SK-N-SH (cell line): ENCODE results near the gene PAX3. TPM values are rescaled to one million over a fixed set of nuclear protein-coding genes. Genes with fewer than 3 reads are reported as not detected.

Experiments used
- CTCF ChIA-PET: fragments of 300-600, 350-600 bp; formaldehyde crosslinking; extraction: SDS; loops from one replicate; lab custom pipeline; 2021; lab: Yijun Ruan, JAX
- POLR2A ChIA-PET: fragments of 350-600 bp; sonication (Branson Sonifier 250); formaldehyde crosslinking; extraction: SDS; loops from one replicate; lab custom pipeline; 2020; ENCODE audit warnings: antibody characterized with exemption, inconsistent platforms; lab: Yijun Ruan, JAX
- DNase-seq: peaks from one replicate; pipeline ENCODE4 v3.0.0; 2012
- H2AFZ ChIP-seq: fragments of 200-600 bp; sonication (generic); 2 replicates; pipeline ENCODE4 v1.8.1; 2016; ENCODE audit warnings: antibody characterized with exemption, mild to moderate bottlenecking, low read depth
- H3F3A ChIP-seq: fragments of 200-600 bp; sonication (generic); replicated peaks from 2 replicates; pipeline ENCODE3; 2016; ENCODE audit warnings: antibody characterized with exemption, mild to moderate bottlenecking; ENCODE audit not compliant: insufficient read depth
- H3K27ac ChIP-seq, 2 experiments: fragments of 200-500 bp in 1 of 2; fragments of 200-600 bp in 1 of 2; sonication (Bioruptor generic) in 1 of 2; sonication (generic), shearing (Covaris generic) in 1 of 2; 2 replicates each; pipeline versions ENCODE4 v1.5.1 to v1.6.1; 2014 to 2016; ENCODE audit warnings: low read depth in 2 of 2, inconsistent platforms in 1 of 2, low read length in 1 of 2, mild to moderate bottlenecking in 1 of 2, mixed read lengths in 1 of 2
- H3K27me3 ChIP-seq: fragments of 200-600 bp; sonication (generic), shearing (Covaris generic); 2 replicates; pipeline ENCODE4 v1.6.1; 2016; ENCODE audit warnings: mixed run types; ENCODE audit not compliant: insufficient read depth
- H3K36me3 ChIP-seq, 2 experiments: fragments of 200-500 bp in 1 of 2; fragments of 200-600 bp in 1 of 2; sonication (Bioruptor generic) in 1 of 2; sonication (generic) in 1 of 2; replicated peaks in 1 of 2; 2 replicates each; pipeline versions ENCODE3 to v1.5.1; 2014 to 2016; ENCODE audit warnings: low read length in 1 of 2, mild to moderate bottlenecking in 1 of 2; ENCODE audit not compliant: insufficient read depth in 2 of 2, control insufficient read depth in 1 of 2
- H3K4me1 ChIP-seq, 2 experiments: fragments of 200-500 bp in 1 of 2; fragments of 200-600 bp in 1 of 2; sonication (Bioruptor generic) in 1 of 2; sonication (generic), shearing (Covaris generic) in 1 of 2; 2 replicates each; pipeline versions ENCODE4 v1.5.1 to v1.6.1; 2014 to 2016; ENCODE audit warnings: low read depth in 1 of 2, low read length in 1 of 2, mixed run types in 1 of 2; ENCODE audit not compliant: insufficient read depth in 2 of 2, control insufficient read depth in 1 of 2
- H3K4me2 ChIP-seq: fragments of 200-600 bp; sonication (generic), shearing (Covaris generic); 2 replicates; pipeline ENCODE4 v1.6.1; 2017; ENCODE audit warnings: mixed run types
- H3K4me3 ChIP-seq, 2 experiments: fragments of 200-500 bp in 1 of 2; fragments of 200-600 bp in 1 of 2; sonication (Bioruptor generic) in 1 of 2; sonication (generic), shearing (Covaris generic) in 1 of 2; 2 replicates each; pipeline versions ENCODE4 v1.5.1 to v1.8.1; 2014 to 2016; ENCODE audit warnings: low read depth in 2 of 2, inconsistent platforms in 1 of 2, low read length in 1 of 2, mild to moderate bottlenecking in 1 of 2, mixed read lengths in 1 of 2, moderate library complexity in 1 of 2
- H3K79me2 ChIP-seq: fragments of 200-600 bp; sonication (generic); 2 replicates; pipeline ENCODE4 v1.8.1; 2017; ENCODE audit warnings: mild to moderate bottlenecking; ENCODE audit not compliant: insufficient read depth
- H3K9ac ChIP-seq: fragments of 200-600 bp; sonication (generic); 2 replicates; pipeline ENCODE4 v1.6.1; 2017; ENCODE audit warnings: mixed run types
- H3K9me2 ChIP-seq: fragments of 200-600 bp; sonication (generic); 2 replicates; pipeline ENCODE4 v1.6.1; 2017; ENCODE audit warnings: mixed run types
- H3K9me3 ChIP-seq: fragments of 200-600 bp; sonication (generic); 2 replicates; pipeline ENCODE4 v1.6.1; 2017; ENCODE audit warnings: mixed run types, mild to moderate bottlenecking, moderate library complexity
- H4K20me1 ChIP-seq: fragments of 200-600 bp; sonication (generic); 2 replicates; pipeline ENCODE4 v1.6.1; 2017; ENCODE audit warnings: mild to moderate bottlenecking, mixed run types; ENCODE audit not compliant: insufficient read depth
- CHD2 ChIP-seq: fragments of 150-350 bp; IDR thresholded peaks from 2 replicates; pipeline ENCODE4 v1.6.1; 2018; ENCODE audit warnings: low read length; ENCODE audit not compliant: partially characterized antibody
- ELF1 ChIP-seq: IDR thresholded peaks from 2 replicates; pipeline ENCODE4 v1.4.0; 2012
- FOXJ3 ChIP-seq: sonication (generic); formaldehyde crosslinking; IDR thresholded peaks from 2 replicates; pipeline ENCODE4 v1.5.1; 2020; ENCODE audit warnings: mild to moderate bottlenecking, missing genetic modification reagents
- FOXM1 ChIP-seq: IDR thresholded peaks from 2 replicates; pipeline ENCODE4 v1.4.0; 2012; ENCODE audit warnings: low read depth, mild to moderate bottlenecking
- GABPA ChIP-seq: IDR thresholded peaks from 2 replicates; pipeline ENCODE4 v1.4.0; 2012; ENCODE audit warnings: low read depth, mild to moderate bottlenecking
- GATA2 ChIP-seq: sonication (generic); formaldehyde crosslinking; IDR thresholded peaks from 2 replicates; pipeline ENCODE4 v1.5.0; 2020; ENCODE audit warnings: mild to moderate bottlenecking, missing genetic modification reagents
- MAX ChIP-seq: IDR thresholded peaks from 2 replicates; pipeline ENCODE4 v1.4.0; 2012; ENCODE audit warnings: low read depth
- MEF2A ChIP-seq: IDR thresholded peaks from 2 replicates; pipeline ENCODE4 v1.4.0; 2012; ENCODE audit warnings: low read depth, borderline replicate concordance
- MXI1 ChIP-seq: IDR thresholded peaks from 2 replicates; pipeline ENCODE4 v1.6.1; 2012; ENCODE audit warnings: mild to moderate bottlenecking, low read depth, low read length, improper control_type of control experiment
- NRF1 ChIP-seq: IDR thresholded peaks from 2 replicates; pipeline ENCODE4 v1.6.1; 2012; ENCODE audit warnings: low read depth, mild to moderate bottlenecking, low read length
- POLR2AphosphoS5 ChIP-seq: IDR thresholded peaks from 2 replicates; pipeline ENCODE4 v1.6.1; 2012; ENCODE audit warnings: low read depth, low read length
- RAD21 ChIP-seq: IDR thresholded peaks from 2 replicates; pipeline ENCODE4 v1.6.1; 2012; ENCODE audit warnings: mild to moderate bottlenecking, low read length
- RXRA ChIP-seq: IDR thresholded peaks from 2 replicates; pipeline ENCODE4 v1.4.0; 2012; ENCODE audit warnings: low read depth, mild to moderate bottlenecking, borderline replicate concordance
- SMC3 ChIP-seq: IDR thresholded peaks from 2 replicates; pipeline ENCODE4 v1.6.1; 2012; ENCODE audit warnings: low read depth, low read length, improper control_type of control experiment
- TAF1 ChIP-seq: IDR thresholded peaks from 2 replicates; pipeline ENCODE4 v1.6.1; 2012; ENCODE audit warnings: low read depth, mild to moderate bottlenecking, low read length, moderate library complexity, borderline replicate concordance
- TCF12 ChIP-seq: IDR thresholded peaks from 2 replicates; pipeline ENCODE4 v1.4.0; 2012
- TEAD4 ChIP-seq: IDR thresholded peaks from 2 replicates; pipeline ENCODE4 v1.4.0; 2012; ENCODE audit warnings: mild to moderate bottlenecking, borderline replicate concordance; ENCODE audit not compliant: insufficient read depth
- USF1 ChIP-seq: IDR thresholded peaks from 2 replicates; pipeline ENCODE4 v1.4.0; 2012; ENCODE audit warnings: low read depth, borderline replicate concordance
- YY1 ChIP-seq: IDR thresholded peaks from 2 replicates; pipeline ENCODE4 v1.4.0; 2012; ENCODE audit warnings: low read depth, mild to moderate bottlenecking
- WGBS: methylation state at CpG from one replicate; pipeline ENCODE4 v1.1.6; 2017; ENCODE audit warnings: low lambda C conversion rate; 5-methylcytosine and 5-hydroxymethylcytosine counted together
- polyA plus RNA-seq, 3 experiments: library from polyadenylated mRNA; depleted of rRNA; stranded (reverse); fragments of >200 nt; gene quantifications; 2 replicates each; pipeline ENCODE4 v1.2.3, GENCODE V29; 2012
- TF ChIP-seq, protein P1 (sequence below): fragments of 200-600 bp; sonication (generic); IDR thresholded peaks from 2 replicates; pipeline ENCODE4 v1.6.1; 2017; ENCODE audit warnings: antibody characterized with exemption, mild to moderate bottlenecking, moderate library complexity
- TF ChIP-seq, protein P2 (sequence below): IDR thresholded peaks from 2 replicates; pipeline ENCODE4 v1.4.0; 2012; ENCODE audit warnings: low read depth, borderline replicate concordance

The PAX3 gene
- polyA plus RNA-seq, 1 of the 3 experiments (the other 2 are of a cell fraction): not detected

DNA sequence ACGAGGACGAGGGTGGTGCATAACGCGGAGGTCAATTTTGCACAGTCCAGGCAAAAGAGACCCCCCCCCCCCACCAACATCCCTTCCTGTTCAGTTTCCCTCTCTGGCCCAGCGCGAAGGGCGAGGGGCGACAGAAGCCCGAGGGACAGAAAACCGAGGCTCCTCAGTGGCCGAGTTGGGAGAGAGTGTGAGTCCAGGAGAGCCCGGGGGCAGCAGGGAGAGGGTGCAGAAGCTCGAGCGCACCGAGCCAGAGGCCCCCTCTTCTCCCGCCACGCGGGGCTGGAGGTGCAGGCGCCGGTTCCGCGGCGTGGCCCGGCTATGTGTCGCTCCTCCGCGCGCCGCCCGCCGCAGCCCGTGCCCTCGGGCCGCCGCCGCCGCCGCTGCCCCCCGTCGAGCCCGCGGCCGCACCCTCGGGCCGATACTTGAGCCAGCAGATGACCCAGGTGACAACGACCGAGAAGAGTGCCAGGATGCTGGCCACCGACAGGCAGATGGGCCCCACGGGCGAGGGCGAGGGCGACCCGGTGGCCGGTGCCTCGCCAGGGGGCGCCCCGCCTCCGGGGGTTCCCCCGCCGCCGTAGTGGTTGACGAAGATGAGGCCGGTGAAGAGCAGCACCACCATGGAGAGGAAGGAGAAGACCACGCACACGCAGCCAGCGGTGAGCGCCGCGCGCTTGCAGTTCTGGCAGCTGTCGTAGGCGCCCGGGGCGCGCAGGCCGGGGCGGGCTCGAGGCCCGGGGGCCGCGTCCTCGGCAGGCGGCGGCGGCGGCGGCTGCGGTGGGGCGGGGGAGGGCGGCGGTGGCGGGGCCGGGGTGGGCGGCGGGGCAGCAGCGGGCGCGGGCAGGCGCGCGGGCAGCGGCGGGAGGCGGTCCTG is 20.2 kb upstream of the PAX3 start:
- no peaks in the 10 kb centered on the region for H3K9me3 ChIP-seq
- no peak overlapping the region; a peak in 1 of 4 replicates for H3K27ac ChIP-seq
- POLR2A ChIA-PET: interaction anchor here (0.9 to 3.0 kb wide), 2 partner anchors 80 to 164 kb away, joined by 3 to 11 read pairs; no protein-coding TSS in a partner anchor
- H3K9me2 ChIP-seq: no peaks in the 10 kb centered on the region
- H2AFZ ChIP-seq: no peak overlapping the region
- peaks cover 4% of the 10 kb centered on the region for H3F3A ChIP-seq
- H3K9ac ChIP-seq: no peak overlapping the region
- peaks cover 0 to 7% of the 10 kb centered on the region in 2 experiments; a peak in 3 of 4 replicates for H3K4me1 ChIP-seq
- peak overlapping the region; percentile 83 for H3K4me2 ChIP-seq
- H3K4me3 ChIP-seq: peak overlapping the region; percentile 53 to 62
- WGBS: 6% methylated on average over 11 of the region's 104 CpGs
- H3K27me3 ChIP-seq: peaks cover 29% of the 10 kb centered on the region
- CTCF ChIA-PET: interaction anchor here (0.7 to 5.3 kb wide), 39 partner anchors 10 to 333 kb away, joined by 3 to 93 read pairs (median 5); partner anchors contain the start of genes PAX3 and SGPP2
- DNase-seq: peak; percentile 77
- no peaks in the 10 kb centered on the region for H3K79me2 ChIP-seq
- no peaks in the 10 kb centered on the region for H3K36me3 ChIP-seq
- no peaks in the 10 kb centered on the region; the same call in 1 of the 2 replicates for H4K20me1 ChIP-seq
- no peak for TF ChIP-seq MEF2A
- TF ChIP-seq TEAD4: no peak
- no peak for TF ChIP-seq FOXJ3 (CRISPR knock-in tag)
- no peak for TF ChIP-seq POLR2AphosphoS5
- TF ChIP-seq CHD2: no peak
- no peak for TF ChIP-seq USF1
- TF ChIP-seq RXRA: no peak
- TF ChIP-seq, protein P1, sequence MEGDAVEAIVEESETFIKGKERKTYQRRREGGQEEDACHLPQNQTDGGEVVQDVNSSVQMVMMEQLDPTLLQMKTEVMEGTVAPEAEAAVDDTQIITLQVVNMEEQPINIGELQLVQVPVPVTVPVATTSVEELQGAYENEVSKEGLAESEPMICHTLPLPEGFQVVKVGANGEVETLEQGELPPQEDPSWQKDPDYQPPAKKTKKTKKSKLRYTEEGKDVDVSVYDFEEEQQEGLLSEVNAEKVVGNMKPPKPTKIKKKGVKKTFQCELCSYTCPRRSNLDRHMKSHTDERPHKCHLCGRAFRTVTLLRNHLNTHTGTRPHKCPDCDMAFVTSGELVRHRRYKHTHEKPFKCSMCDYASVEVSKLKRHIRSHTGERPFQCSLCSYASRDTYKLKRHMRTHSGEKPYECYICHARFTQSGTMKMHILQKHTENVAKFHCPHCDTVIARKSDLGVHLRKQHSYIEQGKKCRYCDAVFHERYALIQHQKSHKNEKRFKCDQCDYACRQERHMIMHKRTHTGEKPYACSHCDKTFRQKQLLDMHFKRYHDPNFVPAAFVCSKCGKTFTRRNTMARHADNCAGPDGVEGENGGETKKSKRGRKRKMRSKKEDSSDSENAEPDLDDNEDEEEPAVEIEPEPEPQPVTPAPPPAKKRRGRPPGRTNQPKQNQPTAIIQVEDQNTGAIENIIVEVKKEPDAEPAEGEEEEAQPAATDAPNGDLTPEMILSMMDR: peak; percentile 26
- no peak for TF ChIP-seq GATA2 (CRISPR knock-in tag)
- peak; percentile 46 for TF ChIP-seq RAD21
- no peak for TF ChIP-seq MAX
- TF ChIP-seq FOXM1: no peak
- TF ChIP-seq TAF1: no peak
- TF ChIP-seq GABPA: no peak
- TF ChIP-seq TCF12: no peak
- peak; percentile 22; the same call in 1 of the 2 replicates for TF ChIP-seq SMC3
- no peak for TF ChIP-seq NRF1
- TF ChIP-seq, protein P2, sequence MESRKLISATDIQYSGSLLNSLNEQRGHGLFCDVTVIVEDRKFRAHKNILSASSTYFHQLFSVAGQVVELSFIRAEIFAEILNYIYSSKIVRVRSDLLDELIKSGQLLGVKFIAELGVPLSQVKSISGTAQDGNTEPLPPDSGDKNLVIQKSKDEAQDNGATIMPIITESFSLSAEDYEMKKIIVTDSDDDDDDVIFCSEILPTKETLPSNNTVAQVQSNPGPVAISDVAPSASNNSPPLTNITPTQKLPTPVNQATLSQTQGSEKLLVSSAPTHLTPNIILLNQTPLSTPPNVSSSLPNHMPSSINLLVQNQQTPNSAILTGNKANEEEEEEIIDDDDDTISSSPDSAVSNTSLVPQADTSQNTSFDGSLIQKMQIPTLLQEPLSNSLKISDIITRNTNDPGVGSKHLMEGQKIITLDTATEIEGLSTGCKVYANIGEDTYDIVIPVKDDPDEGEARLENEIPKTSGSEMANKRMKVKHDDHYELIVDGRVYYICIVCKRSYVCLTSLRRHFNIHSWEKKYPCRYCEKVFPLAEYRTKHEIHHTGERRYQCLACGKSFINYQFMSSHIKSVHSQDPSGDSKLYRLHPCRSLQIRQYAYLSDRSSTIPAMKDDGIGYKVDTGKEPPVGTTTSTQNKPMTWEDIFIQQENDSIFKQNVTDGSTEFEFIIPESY: no peak
- no peak for TF ChIP-seq YY1
- no peak for TF ChIP-seq MXI1
- TF ChIP-seq ELF1: no peak
- TF ChIP-seq, all 33 proteins: peak for 3
